H1 (cell line): ENCODE results near the gene MAOB. TPM values are rescaled to one million over a fixed set of nuclear protein-coding genes. Genes with fewer than 3 reads are reported as not detected.

ENCODE experiments used
- CTCF ChIA-PET: fragments of 300-600 bp; sonication (Branson Sonifier 250); formaldehyde crosslinking; loops from one replicate; lab custom pipeline; 2021; ENCODE audit not compliant: partially characterized antibody; lab: Charles Lee
- POLR2A ChIA-PET: fragments of 300-600 bp; sonication (Branson Sonifier 250); formaldehyde crosslinking; loops from one replicate; lab custom pipeline; 2021; ENCODE audit warnings: inconsistent platforms; ENCODE audit not compliant: partially characterized antibody; lab: Charles Lee
- DNase-seq, 2 experiments: peaks; one replicate each; pipeline versions ENCODE4 v3.0.0 to v3.0.0-alpha.2; 2010 to 2022; ENCODE audit warnings: low spot score in 2 of 2, low read depth in 1 of 2, mixed read lengths in 1 of 2
- FAIRE-seq: peaks from 2 replicates; lab custom pipeline; 2011; peaks lifted over from hg19 to GRCh38; lab: Jason Lieb, UNC
- H2AFZ ChIP-seq: 2 replicates; pipeline ENCODE4 v1.8.1; 2012; ENCODE audit warnings: low read length, inconsistent platforms
- H2AK5ac ChIP-seq: 2 replicates; pipeline ENCODE4 v1.6.1; 2013; ENCODE audit warnings: low read depth, low read length
- H2BK120ac ChIP-seq: replicated peaks from 2 replicates; pipeline ENCODE3; 2013; ENCODE audit warnings: low read depth, low read length, inconsistent platforms
- H2BK12ac ChIP-seq: 2 replicates; pipeline ENCODE4 v1.6.1; 2013; ENCODE audit warnings: low read depth, low read length
- H2BK15ac ChIP-seq: 2 replicates; pipeline ENCODE4 v1.6.1; 2013; ENCODE audit warnings: low read length
- H2BK20ac ChIP-seq: 2 replicates; pipeline ENCODE4 v1.6.1; 2013; ENCODE audit warnings: low read length
- H2BK5ac ChIP-seq: 2 replicates; pipeline ENCODE4 v1.6.1; 2013; ENCODE audit warnings: low read depth, low read length
- H3K14ac ChIP-seq: 2 replicates; pipeline ENCODE4 v1.6.1; 2013; ENCODE audit warnings: inconsistent platforms; ENCODE audit not compliant: insufficient read length
- H3K18ac ChIP-seq: 2 replicates; pipeline ENCODE4 v1.6.1; 2013; ENCODE audit warnings: low read length; ENCODE audit errors: extremely low read depth
- H3K23ac ChIP-seq: 2 replicates; pipeline ENCODE4 v1.6.1; 2013; ENCODE audit warnings: inconsistent platforms; ENCODE audit not compliant: insufficient read length
- H3K23me2 ChIP-seq: 2 replicates; pipeline ENCODE4 v1.6.1; 2013; ENCODE audit warnings: low read depth, low read length
- H3K27ac ChIP-seq: 2 replicates; pipeline ENCODE4 v1.6.1; 2011; ENCODE audit warnings: low read depth, low read length, inconsistent platforms
- H3K27me3 ChIP-seq, 4 experiments: replicated peaks in 1 of 4; 1 replicate in 1 of 4; 2 replicates in 3 of 4; pipeline versions ENCODE4 v1.6.1 to v1.8.1; 2011 to 2013; ENCODE audit warnings: low read length in 3 of 4, mild to moderate bottlenecking in 3 of 4, inconsistent platforms in 2 of 4, mixed read lengths in 2 of 4, moderate library complexity in 1 of 4; ENCODE audit not compliant: control insufficient read depth in 3 of 4, insufficient read depth in 3 of 4; ENCODE audit errors: extremely low read depth in 1 of 4
- H3K36me3 ChIP-seq, 4 experiments: 2 replicates each; pipeline versions ENCODE4 v1.6.1 to v1.8.1; 2011 to 2013; ENCODE audit warnings: mild to moderate bottlenecking in 4 of 4, low read length in 3 of 4, moderate library complexity in 2 of 4, control low read depth in 1 of 4, inconsistent platforms in 1 of 4; ENCODE audit not compliant: insufficient read depth in 4 of 4, control insufficient read depth in 2 of 4
- H3K4ac ChIP-seq: replicated peaks from 2 replicates; pipeline ENCODE3; 2013; ENCODE audit warnings: low read length, low read depth, mixed read lengths, inconsistent platforms; ENCODE audit not compliant: insufficient read length
- H3K4me1 ChIP-seq, 4 experiments: replicated peaks in 1 of 4; 1 replicate in 1 of 4; 2 replicates in 3 of 4; pipeline versions ENCODE4 v1.6.1 to v1.8.1; 2011 to 2013; ENCODE audit warnings: low read length in 3 of 4, inconsistent platforms in 2 of 4, mixed read lengths in 1 of 4; ENCODE audit not compliant: insufficient read depth in 4 of 4, control insufficient read depth in 3 of 4
- H3K4me2 ChIP-seq, 2 experiments: 2 replicates each; pipeline versions ENCODE4 v1.6.1 to v1.8.1; 2011 to 2013; ENCODE audit warnings: low read depth in 2 of 2, low read length in 2 of 2, control low read depth in 1 of 2, inconsistent platforms in 1 of 2, mild to moderate bottlenecking in 1 of 2; ENCODE audit not compliant: insufficient read depth in 1 of 2
- H3K4me3 ChIP-seq, 4 experiments: fragments of 200-600, 300-600 bp in 1 of 4; sonication (generic), shearing (Covaris generic), sonication (Bioruptor Twin) in 1 of 4; 2 replicates each; pipeline versions ENCODE4 v1.5.1 to v1.8.1; 2011 to 2016; ENCODE audit warnings: low read length in 4 of 4, low read depth in 3 of 4, control low read depth in 2 of 4, inconsistent platforms in 2 of 4, mild to moderate bottlenecking in 2 of 4, mixed read lengths in 1 of 4, moderate library complexity in 1 of 4; ENCODE audit not compliant: insufficient read depth in 2 of 4; ENCODE audit errors: extremely low read depth in 1 of 4
- H3K56ac ChIP-seq: replicated peaks from 2 replicates; pipeline ENCODE3; 2013; ENCODE audit warnings: low read depth, mild to moderate bottlenecking, mixed read lengths, low read length, inconsistent platforms; ENCODE audit not compliant: insufficient read length
- H3K79me1 ChIP-seq: 2 replicates; pipeline ENCODE4 v1.6.1; 2013; ENCODE audit warnings: low read depth, low read length, control low read depth
- H3K79me2 ChIP-seq, 2 experiments: 2 replicates each; pipeline versions ENCODE4 v1.6.1 to v1.8.1; 2012 to 2013; ENCODE audit warnings: low read length in 2 of 2, mild to moderate bottlenecking in 2 of 2, inconsistent platforms in 1 of 2; ENCODE audit not compliant: insufficient read depth in 2 of 2, control insufficient read depth in 1 of 2
- H3K9ac ChIP-seq, 4 experiments: replicated peaks in 1 of 4; 1 replicate in 1 of 4; 2 replicates in 3 of 4; pipeline versions ENCODE4 v1.6.1 to v1.8.1; 2011 to 2013; ENCODE audit warnings: low read depth in 3 of 4, low read length in 3 of 4, control low read depth in 2 of 4, mild to moderate bottlenecking in 2 of 4, moderate library complexity in 2 of 4, inconsistent platforms in 1 of 4; ENCODE audit errors: extremely low read depth in 1 of 4
- H3K9me3 ChIP-seq, 2 experiments: 2 replicates each; pipeline versions ENCODE4 v1.6.1 to v1.8.1; 2012 to 2013; ENCODE audit warnings: mild to moderate bottlenecking in 2 of 2, moderate library complexity in 2 of 2, control low read depth in 1 of 2, inconsistent platforms in 1 of 2, low read depth in 1 of 2, low read length in 1 of 2, mixed read lengths in 1 of 2; ENCODE audit not compliant: insufficient read depth in 2 of 2
- H4K20me1 ChIP-seq, 2 experiments: replicated peaks in 1 of 2; 2 replicates each; pipeline versions ENCODE3 to v1.8.1; 2011 to 2013; ENCODE audit warnings: inconsistent platforms in 2 of 2, low read length in 2 of 2, mild to moderate bottlenecking in 1 of 2; ENCODE audit not compliant: insufficient read depth in 2 of 2, control insufficient read depth in 1 of 2
- H4K5ac ChIP-seq: 2 replicates; pipeline ENCODE4 v1.6.1; 2013; ENCODE audit warnings: low read length, low read depth, mixed read lengths, inconsistent platforms; ENCODE audit not compliant: insufficient read length
- H4K8ac ChIP-seq: 2 replicates; pipeline ENCODE4 v1.8.0; 2013; ENCODE audit warnings: mild to moderate bottlenecking, moderate library complexity, low read length, inconsistent platforms; ENCODE audit not compliant: insufficient read depth; ENCODE audit errors: extremely low read depth
- H4K91ac ChIP-seq: replicated peaks from 2 replicates; pipeline ENCODE3; 2013; ENCODE audit warnings: low read length, mixed read lengths, inconsistent platforms; ENCODE audit not compliant: insufficient read length
- BACH1 ChIP-seq: IDR thresholded peaks from 2 replicates; pipeline ENCODE4 v1.6.1; 2012; ENCODE audit warnings: low read length, improper control_type of control experiment
- EGR1 ChIP-seq: IDR thresholded peaks from 2 replicates; pipeline ENCODE4 v1.6.1; 2011; ENCODE audit warnings: low read depth, low read length, borderline replicate concordance
- KDM4A ChIP-seq: IDR thresholded peaks from one replicate; pipeline ENCODE4 v1.7.1; 2012; ENCODE audit warnings: low read depth, mild to moderate bottlenecking, moderate library complexity, low read length, inconsistent platforms; ENCODE audit not compliant: severe bottlenecking
- TEAD4 ChIP-seq: IDR thresholded peaks from 2 replicates; pipeline ENCODE4 v1.6.1; 2012; ENCODE audit warnings: low read depth, low read length, inconsistent platforms, mixed read lengths
- WGBS, 2 experiments: shearing (Covaris generic) in 1 of 2; methylation state at CpG; one replicate each; pipeline versions ENCODE4 v1.1.6 to v1.1.7; 2013 to 2015; ENCODE audit warnings: low lambda C conversion rate in 2 of 2, mixed read lengths in 2 of 2, inconsistent platforms in 1 of 2, low coverage in 1 of 2, missing lambda C conversion rate in 1 of 2; ENCODE audit not compliant: insufficient replicate concordance in 2 of 2, insufficient coverage in 1 of 2, insufficient read length in 1 of 2; ENCODE audit errors: extremely low coverage in 1 of 2, missing lambda C conversion rate in 1 of 2; 5-methylcytosine and 5-hydroxymethylcytosine counted together
- long read RNA-seq, 2 experiments: library from RNA in 1 of 2; library from capped mRNA in 1 of 2; stranded (forward); transcript quantifications; one replicate each; pipeline ENCODE4 v2.0.0, GENCODE V29; 2021; ENCODE audit warnings: inconsistent platforms in 1 of 2
- polyA minus RNA-seq, 3 experiments: library from RNA; depleted of rRNA, polyadenylated mRNA; stranded (reverse); fragments of >200 nt; gene quantifications; 1 replicate in 2 of 3; 2 replicates in 1 of 3; pipeline ENCODE4 v1.2.3, GENCODE V29; 2011
- polyA plus RNA-seq, 7 experiments: library from polyadenylated mRNA; depleted of rRNA in 3 of 7; stranded (reverse) in 5 of 7; unstranded in 2 of 7; fragments of >200 nt in 5 of 7; fragments of 200-250 nt in 2 of 7; gene quantifications; 1 replicate in 5 of 7; 2 replicates in 1 of 7; 4 replicates in 1 of 7; pipeline versions ENCODE4 v1.2.1 to v1.2.3, GENCODE V29; 2011 to 2013; ENCODE audit warnings: missing spikeins in 2 of 7, mixed read lengths in 2 of 7
- total RNA-seq: library from RNA; stranded (reverse); fragmentation: NEBNext Ultra II Directional; extraction: Animal tissue kit (Norgen Biotek cat#: 25700); gene quantifications from 2 replicates; pipeline ENCODE4 v1.2.1, GENCODE V29; 2021
- TF ChIP-seq, protein P1 (sequence below): IDR thresholded peaks from 2 replicates; pipeline ENCODE4 v1.6.1; 2012; ENCODE audit warnings: inconsistent platforms

MAOB gene
- 0.69 and 0.73 TPM in 2 replicates for total RNA-seq
- 0.96 and 1.1 TPM in 2 replicates for polyA plus RNA-seq (2011; rRNA removed)
- polyA plus RNA-seq (2011; cell fraction: cytosol; rRNA removed) = 1.2 TPM
- 0.31 TPM for polyA plus RNA-seq (2011; cell fraction: nucleus; rRNA removed)
- polyA plus RNA-seq (2012, experiment 1 of 2) = 0.76 to 1.5 TPM (median 1.1 TPM) in 4 replicates
- 0.68 TPM for polyA plus RNA-seq (2012, experiment 2 of 2)
- polyA plus RNA-seq (2013, experiment 1 of 2) = 0.65 TPM
- 0.46 TPM for polyA plus RNA-seq (2013, experiment 2 of 2)
- polyA minus RNA-seq (2011; rRNA and poly(A)+ RNA removed) = 0.76 and 0.78 TPM in 2 replicates
- 0.73 TPM for polyA minus RNA-seq (2011; cell fraction: cytosol; rRNA and poly(A)+ RNA removed)
- polyA minus RNA-seq (2011; cell fraction: nucleus; rRNA and poly(A)+ RNA removed) = not detected
- long read RNA-seq, experiment 1, partial matches to known transcripts = 1 of 1 reads
- long read RNA-seq, experiment 1, other reads (novel, unspliced or antisense) = 0 of 1 reads
- long read RNA-seq, experiment 2 = 0 reads

DNA sequence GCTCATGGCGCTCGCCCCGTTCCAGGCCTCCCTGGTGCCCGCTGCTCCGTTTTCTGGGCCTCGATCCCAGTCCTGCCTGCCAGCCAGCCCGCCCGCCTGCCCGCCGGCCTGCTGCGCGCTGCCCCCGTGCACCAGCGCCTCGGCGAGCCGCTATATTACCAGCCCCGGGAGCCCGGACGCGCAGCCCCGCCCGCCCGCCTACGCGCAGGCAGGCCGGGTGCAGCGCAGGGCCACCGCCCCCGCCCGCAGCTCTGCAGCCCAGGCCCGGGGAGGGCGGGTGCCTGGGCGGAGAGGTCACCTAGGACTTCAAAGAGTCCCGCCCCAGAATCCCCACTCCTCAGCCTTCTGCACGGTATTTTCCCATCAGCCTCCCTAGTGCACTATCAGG, at the start of gene MAOB:
MAOB (minus strand) TSS at position 157 of the 388 bp plus-strand sequence; CDS start at position 6, 151 bp downstream.
- Histone ChIP-seq H3K79me1 (no peaks in the 10 kb centered on the region), H3K27ac (no peak within 1 kb of the TSS), H3K14ac (no peak within 1 kb of the TSS), H3K4me2 (peak within 1 kb of the TSS; percentile 56 to 59), H3K23ac (no peak within 1 kb of the TSS), H3K27me3 (peaks cover 0 to 9% (median 4%) of the 10 kb centered on the region in 4 experiments; a peak in 3 of 7 replicates), H3K36me3 (no peaks in the 10 kb centered on the region), H2AK5ac (no peak within 1 kb of the TSS), H4K8ac (no peak within 1 kb of the TSS), H3K4ac (no peak within 1 kb of the TSS), H4K91ac (no peak within 1 kb of the TSS), H3K4me3 (peak within 1 kb of the TSS; percentile 29 to 54 (median 34)), H2BK12ac (no peak within 1 kb of the TSS), H2BK20ac (no peak within 1 kb of the TSS), H2BK5ac (no peak within 1 kb of the TSS), H3K9me3 (no peaks in the 10 kb centered on the region), H4K20me1 (no peaks in the 10 kb centered on the region), H3K18ac (no peak within 1 kb of the TSS), H3K9ac (no peak within 1 kb of the TSS), H3K23me2 (peaks cover 2% of the 10 kb centered on the region; the same call in 1 of the 2 replicates), H3K4me1 (peaks cover 0 to 3% (median 0%) of the 10 kb centered on the region in 4 experiments; a peak in 3 of 7 replicates), H3K79me2 (no peaks in the 10 kb centered on the region), H2AFZ (no peak within 1 kb of the TSS), H2BK15ac (no peak within 1 kb of the TSS), H3K56ac (no peak within 1 kb of the TSS), H4K5ac (no peak within 1 kb of the TSS), H2BK120ac (no peak within 1 kb of the TSS)
- ChIA-PET POLR2A (no interaction called here), CTCF (no interaction called here)
- 7% methylated on average over 2 of the region's 36 CpGs; no CpG with 5 or more reads in 1 of the 2 experiments for WGBS, 2 experiments
- TF ChIP-seq TEAD4 (no peak), KDM4A (peak; percentile 23), EGR1 (peak; percentile 84), BACH1 (no peak)
- TF ChIP-seq, protein P1, sequence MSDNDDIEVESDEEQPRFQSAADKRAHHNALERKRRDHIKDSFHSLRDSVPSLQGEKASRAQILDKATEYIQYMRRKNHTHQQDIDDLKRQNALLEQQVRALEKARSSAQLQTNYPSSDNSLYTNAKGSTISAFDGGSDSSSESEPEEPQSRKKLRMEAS = 0 out of 2 replicates have a peak, but pooled peaks have one; percentile 19
- DNase-seq = peak in 1 of 2 experiments; percentile 55
- no peak for FAIRE-seq
